ENCODE data around the gene CCDC85B. TPM values are rescaled to one million over a fixed set of nuclear protein-coding genes. Genes with fewer than 3 reads are reported as not detected.

Gene CCDC85B
- total RNA-seq, 1 experiment from 2014 or later, result 14.7 TPM

DNA sequence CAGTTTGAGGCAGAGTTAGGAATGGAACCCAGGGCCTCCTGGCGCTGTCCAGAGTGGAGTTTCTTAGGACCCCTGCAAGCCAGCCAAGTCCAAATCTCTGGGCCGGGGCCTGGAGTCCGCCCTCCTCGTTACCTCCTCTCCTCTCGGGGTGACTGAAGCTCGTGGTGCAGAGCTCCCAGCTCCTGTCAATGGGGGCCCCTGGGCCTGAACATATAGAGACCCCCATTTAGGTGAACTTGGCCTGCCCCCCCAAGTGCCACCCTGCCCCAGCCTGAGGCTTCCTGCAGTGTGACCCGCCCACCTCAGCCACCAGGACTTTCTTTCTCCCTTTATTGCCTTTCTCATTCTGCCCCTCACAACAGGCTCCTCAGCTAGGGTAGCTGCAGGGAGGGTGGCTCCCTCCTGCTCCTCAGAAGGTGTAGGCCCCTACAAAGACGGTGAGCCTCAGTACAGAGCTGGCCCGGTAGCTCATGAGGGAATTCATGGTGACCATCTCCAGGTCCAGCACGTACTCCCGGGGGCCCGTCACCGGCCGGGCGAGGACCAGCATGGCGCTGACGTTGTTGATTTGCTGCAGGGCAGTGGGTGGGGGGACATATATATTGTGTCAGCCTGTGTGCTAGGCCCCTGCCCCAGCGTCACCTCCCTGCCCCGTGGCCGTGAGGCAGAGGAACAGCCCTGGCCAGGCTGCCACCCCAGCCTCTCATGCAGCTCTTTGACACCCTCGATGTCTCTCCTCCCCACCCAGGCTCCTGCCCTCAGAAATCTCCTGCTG lies 23.8 kb upstream of the CCDC85B start:
- H3K36me3 ChIP-seq (ENCODE audit: control insufficient read depth, insufficient read depth, low read length), result no peaks in the 10 kb centered on the region
- DNase-seq, result no peak

DNA sequence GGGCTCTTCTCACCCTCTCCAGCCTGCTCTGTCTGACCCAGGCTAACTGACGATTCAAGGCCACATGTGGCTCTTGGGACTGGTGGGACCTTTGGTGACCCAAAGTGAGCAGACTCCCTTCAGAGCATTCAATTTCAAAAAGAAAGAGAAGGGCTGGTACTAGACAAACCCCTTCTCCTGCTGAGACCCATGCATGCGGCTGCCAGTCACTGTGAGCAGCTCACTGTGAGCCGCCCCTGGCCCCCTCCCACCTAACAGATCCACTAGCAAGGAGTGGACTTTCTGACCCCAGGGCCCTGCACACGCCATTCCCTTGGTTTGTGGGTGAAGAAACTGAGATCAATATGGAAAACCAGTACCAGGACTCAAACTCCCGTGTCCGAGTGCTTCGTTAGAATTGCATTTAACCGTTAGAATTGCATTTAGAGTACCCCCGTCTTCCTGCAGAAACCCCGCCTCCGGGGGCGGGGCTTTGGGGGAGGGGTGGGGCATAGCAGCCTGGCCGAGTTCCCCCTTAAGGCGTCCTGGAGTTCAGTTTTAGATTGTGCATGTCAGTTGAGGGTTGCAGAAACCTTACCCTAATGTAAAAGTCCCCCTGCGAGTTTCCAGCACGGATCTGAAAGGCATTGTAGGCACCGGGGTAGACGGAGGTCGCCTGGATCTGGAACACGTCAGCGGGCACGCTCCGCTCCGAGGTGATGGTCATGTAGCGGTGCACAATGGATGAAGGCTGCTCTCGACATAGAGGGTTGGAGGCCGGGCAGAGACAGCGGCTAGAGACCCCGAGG lies 23.0 kb upstream of the CCDC85B start:
- Mint-ChIP-seq H3K36me3 (ENCODE audit: insufficient read depth, unreplicated experiment) (peaks cover 55% of the 10 kb centered on the region), H3K9me3 (ENCODE audit: unreplicated experiment) (no peaks in the 10 kb centered on the region), H3K27me3 (ENCODE audit: insufficient read depth, unreplicated experiment) (no peaks in the 10 kb centered on the region), H3K27ac (ENCODE audit: unreplicated experiment) (no peak overlapping the region), H3K4me3 (ENCODE audit: unreplicated experiment) (no peak overlapping the region), H3K4me1 (ENCODE audit: low read depth, unreplicated experiment) (no peaks in the 10 kb centered on the region)
- no peaks in the 10 kb centered on the region for H3K27me3 ChIP-seq (replicated peaks; ENCODE audit: control insufficient read depth, insufficient read depth, low read length)
- no peaks in the 10 kb centered on the region for H3K4me1 ChIP-seq
- no TSS peak for BruUV-seq (replicated peaks)
- intact Hi-C loops (cut with micrococcal nuclease; ENCODE audit: unreplicated experiment), result no loop called here
- CTCF ChIA-PET, result interaction anchor here (4.3 kb wide), 1 partner anchor 21 kb away, joined by 37 read pairs; the partner anchor contains the start of gene FIBP
- H3K36me3 ChIP-seq (ENCODE audit: control insufficient read depth, insufficient read depth, low read length), result no peaks in the 10 kb centered on the region
- no peaks in the 10 kb centered on the region for H3K9me3 ChIP-seq
- no peak overlapping the region for H3K4me3 ChIP-seq (ENCODE audit: low read depth, low read length)
- TF ChIP-seq, protein P1, sequence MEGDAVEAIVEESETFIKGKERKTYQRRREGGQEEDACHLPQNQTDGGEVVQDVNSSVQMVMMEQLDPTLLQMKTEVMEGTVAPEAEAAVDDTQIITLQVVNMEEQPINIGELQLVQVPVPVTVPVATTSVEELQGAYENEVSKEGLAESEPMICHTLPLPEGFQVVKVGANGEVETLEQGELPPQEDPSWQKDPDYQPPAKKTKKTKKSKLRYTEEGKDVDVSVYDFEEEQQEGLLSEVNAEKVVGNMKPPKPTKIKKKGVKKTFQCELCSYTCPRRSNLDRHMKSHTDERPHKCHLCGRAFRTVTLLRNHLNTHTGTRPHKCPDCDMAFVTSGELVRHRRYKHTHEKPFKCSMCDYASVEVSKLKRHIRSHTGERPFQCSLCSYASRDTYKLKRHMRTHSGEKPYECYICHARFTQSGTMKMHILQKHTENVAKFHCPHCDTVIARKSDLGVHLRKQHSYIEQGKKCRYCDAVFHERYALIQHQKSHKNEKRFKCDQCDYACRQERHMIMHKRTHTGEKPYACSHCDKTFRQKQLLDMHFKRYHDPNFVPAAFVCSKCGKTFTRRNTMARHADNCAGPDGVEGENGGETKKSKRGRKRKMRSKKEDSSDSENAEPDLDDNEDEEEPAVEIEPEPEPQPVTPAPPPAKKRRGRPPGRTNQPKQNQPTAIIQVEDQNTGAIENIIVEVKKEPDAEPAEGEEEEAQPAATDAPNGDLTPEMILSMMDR (IDR thresholded peaks at IDR 0.05; ENCODE audit: insufficient read depth in 1 of 2, low read depth in 1 of 2, low read length in 1 of 2, severe bottlenecking in 1 of 2, unreplicated experiment in 1 of 2), result no peak
- DNase-seq, result no peak
- POLR2A ChIA-PET, result interaction anchor here (2.2 kb wide), 1 partner anchor 8 kb away, joined by 9 read pairs; no protein-coding TSS in a partner anchor

More for the DNA sequence above, 23.8 kb upstream of the CCDC85B start:
- intact Hi-C loops (cut with micrococcal nuclease; ENCODE audit: unreplicated experiment), result no loop called here
- peaks cover 52% of the 10 kb centered on the region for H3K36me3 Mint-ChIP-seq (ENCODE audit: insufficient read depth, unreplicated experiment)
- no peaks in the 10 kb centered on the region for H3K9me3 Mint-ChIP-seq (ENCODE audit: unreplicated experiment)
- Histone ChIP-seq H3K27me3 (replicated peaks; ENCODE audit: control insufficient read depth, insufficient read depth, low read length) (no peaks in the 10 kb centered on the region), H3K4me3 (ENCODE audit: low read depth, low read length) (no peak overlapping the region), H3K4me1 (peaks cover 2% of the 10 kb centered on the region), H3K9me3 (no peaks in the 10 kb centered on the region)
- no peak overlapping the region for H3K4me3 Mint-ChIP-seq (ENCODE audit: unreplicated experiment)
- H3K27ac Mint-ChIP-seq (ENCODE audit: unreplicated experiment), result no peak overlapping the region
- no TSS peak for BruUV-seq (replicated peaks)
- ChIA-PET POLR2A (no interaction called here), CTCF (no interaction called here)
- H3K27me3 Mint-ChIP-seq (ENCODE audit: insufficient read depth, unreplicated experiment), result no peaks in the 10 kb centered on the region
- TF ChIP-seq, protein P1 (IDR thresholded peaks at IDR 0.05; ENCODE audit: insufficient read depth in 1 of 2, low read depth in 1 of 2, low read length in 1 of 2, severe bottlenecking in 1 of 2, unreplicated experiment in 1 of 2), result no peak
- no peaks in the 10 kb centered on the region for H3K4me1 Mint-ChIP-seq (ENCODE audit: low read depth, unreplicated experiment)

GRCh38 chr11:65868076-65868667 lies 22.3 kb upstream of the CCDC85B start:
- ChIA-PET CTCF (interaction anchor here (2.3 to 4.3 kb wide), 2 partner anchors 17 to 20 kb away, joined by 11 to 37 read pairs; partner anchors contain the start of gene FIBP), POLR2A (interaction anchor here (2.2 kb wide), 1 partner anchor 9 kb away, joined by 9 read pairs; no protein-coding TSS in a partner anchor)
- H3K27ac Mint-ChIP-seq (ENCODE audit: unreplicated experiment), result no peak overlapping the region
- H3K9me3 Mint-ChIP-seq (ENCODE audit: unreplicated experiment), result no peaks in the 10 kb centered on the region
- no peak for DNase-seq
- peaks cover 50% of the 10 kb centered on the region for H3K36me3 Mint-ChIP-seq (ENCODE audit: insufficient read depth, unreplicated experiment)
- TF ChIP-seq, protein P1 (IDR thresholded peaks at IDR 0.05; ENCODE audit: insufficient read depth in 1 of 2, low read depth in 1 of 2, low read length in 1 of 2, severe bottlenecking in 1 of 2, unreplicated experiment in 1 of 2), result no peak
- BruUV-seq (replicated peaks), result no TSS peak
- Histone ChIP-seq H3K4me3 (ENCODE audit: low read depth, low read length) (no peak overlapping the region), H3K27me3 (replicated peaks; ENCODE audit: control insufficient read depth, insufficient read depth, low read length) (no peaks in the 10 kb centered on the region), H3K9me3 (no peaks in the 10 kb centered on the region), H3K36me3 (ENCODE audit: control insufficient read depth, insufficient read depth, low read length) (no peaks in the 10 kb centered on the region), H3K4me1 (no peaks in the 10 kb centered on the region)
- intact Hi-C loops (cut with micrococcal nuclease; ENCODE audit: unreplicated experiment), result no loop called here
- H3K4me1 Mint-ChIP-seq (ENCODE audit: low read depth, unreplicated experiment), result peaks cover 4% of the 10 kb centered on the region
- H3K27me3 Mint-ChIP-seq (ENCODE audit: insufficient read depth, unreplicated experiment), result no peaks in the 10 kb centered on the region
- H3K4me3 Mint-ChIP-seq (ENCODE audit: unreplicated experiment), result no peak overlapping the region

Measured in Caco-2 (cell line).